H9 (cell line): ENCODE measurements around the gene PLEKHN1. TPM values are rescaled to one million over a fixed set of nuclear protein-coding genes. Genes with fewer than 3 reads are reported as not detected.
"Not testable (repeated sequence)": the region's sequence is repeated elsewhere in the genome, so short reads cannot be mapped to it uniquely, and the experiment has no call there.

Experiments
- DNase-seq: peaks from one replicate; pipeline ENCODE4 v3.0.0-alpha.2; 2017
- H2AFZ ChIP-seq: one replicate; pipeline ENCODE4 v1.6.1; 2013; ENCODE audit warnings: mild to moderate bottlenecking, low read length, control low read depth, moderate library complexity
- H2AK5ac ChIP-seq: 2 replicates; pipeline ENCODE4 v1.6.1; 2013; ENCODE audit warnings: low read length, control low read depth, mixed read lengths; ENCODE audit not compliant: insufficient read length
- H2BK120ac ChIP-seq: one replicate; pipeline ENCODE4 v1.6.1; 2013; ENCODE audit warnings: low read depth, mild to moderate bottlenecking, low read length, control low read depth, inconsistent platforms; ENCODE audit not compliant: poor library complexity, severe bottlenecking
- H2BK12ac ChIP-seq: 2 replicates; pipeline ENCODE4 v1.6.1; 2013; ENCODE audit warnings: low read length, control low read depth, mixed read lengths, low read depth; ENCODE audit not compliant: insufficient read length
- H2BK15ac ChIP-seq: 2 replicates; pipeline ENCODE4 v1.6.1; 2013; ENCODE audit warnings: low read depth, low read length, control low read depth
- H2BK20ac ChIP-seq: one replicate; pipeline ENCODE4 v1.6.1; 2013; ENCODE audit warnings: low read depth, mild to moderate bottlenecking, low read length, control low read depth, inconsistent platforms; ENCODE audit not compliant: poor library complexity, severe bottlenecking
- H2BK5ac ChIP-seq: 2 replicates; pipeline ENCODE4 v1.6.1; 2013; ENCODE audit warnings: low read length, control low read depth, mixed read lengths; ENCODE audit not compliant: insufficient read length
- H3K14ac ChIP-seq: 2 replicates; pipeline ENCODE4 v1.6.1; 2013; ENCODE audit warnings: low read length, control low read depth; ENCODE audit not compliant: insufficient read depth
- H3K18ac ChIP-seq: 2 replicates; pipeline ENCODE4 v1.6.1; 2013; ENCODE audit warnings: low read depth, mild to moderate bottlenecking, mixed read lengths, low read length, control low read depth; ENCODE audit not compliant: insufficient read length
- H3K23ac ChIP-seq: 2 replicates; pipeline ENCODE4 v1.6.1; 2013; ENCODE audit warnings: low read length, control low read depth, mixed read lengths, low read depth; ENCODE audit not compliant: insufficient read length
- H3K23me2 ChIP-seq: 2 replicates; pipeline ENCODE4 v1.6.1; 2013; ENCODE audit warnings: low read depth, mild to moderate bottlenecking, mixed read lengths, low read length, control low read depth; ENCODE audit not compliant: insufficient read length, poor library complexity, severe bottlenecking
- H3K27ac ChIP-seq: 2 replicates; pipeline ENCODE4 v1.5.1; 2013; ENCODE audit warnings: low read length, control low read depth, mixed read lengths, low read depth; ENCODE audit not compliant: insufficient read length
- H3K27me3 ChIP-seq: 2 replicates; pipeline ENCODE4 v1.6.1; 2013; ENCODE audit warnings: low read length, control low read depth, inconsistent platforms; ENCODE audit not compliant: insufficient read depth
- H3K4ac ChIP-seq: 2 replicates; pipeline ENCODE4 v1.6.1; 2013; ENCODE audit warnings: low read depth, mild to moderate bottlenecking, control low read depth, inconsistent platforms, low read length, moderate library complexity
- H3K4me1 ChIP-seq: 2 replicates; pipeline ENCODE4 v1.6.1; 2013; ENCODE audit warnings: low read length, control low read depth, inconsistent platforms; ENCODE audit not compliant: insufficient read depth
- H3K4me2 ChIP-seq: 2 replicates; pipeline ENCODE4 v1.6.1; 2013; ENCODE audit warnings: low read length, control low read depth, mixed read lengths; ENCODE audit not compliant: insufficient read length, insufficient read depth
- H3K56ac ChIP-seq: 2 replicates; pipeline ENCODE4 v1.6.1; 2013; ENCODE audit warnings: low read depth, mild to moderate bottlenecking, mixed read lengths, low read length, control low read depth; ENCODE audit not compliant: insufficient read length
- H3K79me1 ChIP-seq: 2 replicates; pipeline ENCODE4 v1.6.1; 2013; ENCODE audit warnings: low read depth, mild to moderate bottlenecking, moderate library complexity, low read length, control low read depth, inconsistent platforms; ENCODE audit not compliant: insufficient read depth, poor library complexity, severe bottlenecking
- H3K79me2 ChIP-seq: 2 replicates; pipeline ENCODE4 v1.6.1; 2013; ENCODE audit warnings: low read length, control low read depth, inconsistent platforms; ENCODE audit not compliant: insufficient read depth
- H3K9ac ChIP-seq: 2 replicates; pipeline ENCODE4 v1.6.1; 2013; ENCODE audit warnings: low read length, control low read depth, mixed read lengths; ENCODE audit not compliant: insufficient read length; ENCODE audit errors: extremely low read depth
- H3K9me3 ChIP-seq: one replicate; pipeline ENCODE4 v1.6.1; 2013; ENCODE audit warnings: low read depth, low read length, inconsistent platforms; ENCODE audit not compliant: control insufficient read depth
- H3T11ph ChIP-seq: one replicate; pipeline ENCODE4 v1.6.1; 2013; ENCODE audit warnings: mild to moderate bottlenecking, low read length, control low read depth, inconsistent platforms
- H4K20me1 ChIP-seq: one replicate; pipeline ENCODE4 v1.6.1; 2013; ENCODE audit not compliant: control insufficient read depth, insufficient read length, insufficient read depth
- H4K5ac ChIP-seq: 2 replicates; pipeline ENCODE4 v1.6.1; 2013; ENCODE audit warnings: low read depth, mild to moderate bottlenecking, mixed read lengths, low read length, control low read depth; ENCODE audit not compliant: insufficient read length
- H4K8ac ChIP-seq: replicated peaks from 2 replicates; pipeline ENCODE4 v1.6.1; 2013; ENCODE audit warnings: low read length, control low read depth, mixed read lengths, low read depth; ENCODE audit not compliant: insufficient read length
- H4K91ac ChIP-seq: 2 replicates; pipeline ENCODE4 v1.6.1; 2013; ENCODE audit warnings: low read depth, mild to moderate bottlenecking, moderate library complexity, mixed read lengths, low read length, control low read depth; ENCODE audit not compliant: insufficient read length
- H3K27ac Mint-ChIP-seq, 3 experiments: 2 replicates in 2 of 3; 3 replicates in 1 of 3; pipeline ENCODE4 v1.8.0; 2020 to 2021; ENCODE audit warnings: mixed read lengths in 3 of 3, mild to moderate bottlenecking in 1 of 3, moderate library complexity in 1 of 3
- H3K27me3 Mint-ChIP-seq: 2 replicates; pipeline ENCODE4 v1.8.0; 2021; ENCODE audit warnings: low read depth, mild to moderate bottlenecking, moderate library complexity, mixed read lengths
- H3K36me3 Mint-ChIP-seq, 3 experiments: 2 replicates in 2 of 3; 3 replicates in 1 of 3; pipeline ENCODE4 v1.8.0; 2020 to 2021; ENCODE audit warnings: low read depth in 3 of 3, mixed read lengths in 3 of 3; ENCODE audit not compliant: insufficient read depth in 1 of 3
- H3K4me1 Mint-ChIP-seq, 2 experiments: 2 replicates each; pipeline ENCODE4 v1.8.0; 2020; ENCODE audit warnings: mixed read lengths in 2 of 2
- H3K4me3 Mint-ChIP-seq, 2 experiments: 2 replicates in 1 of 2; 3 replicates in 1 of 2; pipeline ENCODE4 v1.8.0; 2020 to 2021; ENCODE audit warnings: mild to moderate bottlenecking in 2 of 2, mixed read lengths in 2 of 2, moderate library complexity in 1 of 2
- H3K9me3 Mint-ChIP-seq, 2 experiments: 2 replicates in 1 of 2; 3 replicates in 1 of 2; pipeline ENCODE4 v1.8.0; 2020; ENCODE audit warnings: mild to moderate bottlenecking in 2 of 2, mixed read lengths in 2 of 2, moderate library complexity in 1 of 2
- CTCF ChIP-seq: fragments of 200-600 bp; sonication (generic); conservative IDR thresholded peaks from 3 replicates; pipeline ENCODE4 v1.8.0; 2021; ENCODE audit warnings: antibody characterized with exemption, mild to moderate bottlenecking
- WGBS: extraction: QIAGEN DNeasy Blood & Tissue Kit; methylation state at CpG from one replicate; pipeline ENCODE4 v1.1.7; 2013; ENCODE audit warnings: missing lambda C conversion rate, low lambda C conversion rate, mixed read lengths; ENCODE audit not compliant: insufficient read length; ENCODE audit errors: extremely low coverage; 5-methylcytosine and 5-hydroxymethylcytosine counted together
- total RNA-seq: library from RNA; stranded (reverse); gene quantifications from 2 replicates; pipeline ENCODE4 v1.2.1, GENCODE V29; 2021

The PLEKHN1 gene
- total RNA-seq, 1 experiment from 2014 or later, result 3.0 TPM

GRCh38 chr1:993379-993995, 27.2 kb downstream of the PLEKHN1 start:
- Mint-ChIP-seq H3K9me3 (peaks cover 19 to 21% of the 10 kb centered on the region in 2 experiments), H3K27me3 (peaks cover 95% of the 10 kb centered on the region), H3K4me3 (no peak overlapping the region), H3K27ac (no peak overlapping the region), H3K4me1 (peaks cover 3 to 11% of the 10 kb centered on the region in 2 experiments), H3K36me3 (peaks cover 0 to 4% (median 3%) of the 10 kb centered on the region in 3 experiments; a peak in 3 of 7 replicates)
- Histone ChIP-seq H3K4me1 (0 out of 2 replicates have a peak, but pooled peaks cover 1% of the 10 kb centered on the region), H3K9me3 (no peaks in the 10 kb centered on the region), H3K23me2 (peaks cover 6% of the 10 kb centered on the region), H3K4ac (no peak overlapping the region), H3K23ac (no peak overlapping the region), H3K79me1 (no peaks in the 10 kb centered on the region), H2BK120ac (no peak overlapping the region), H3K27ac (no peak overlapping the region), H3K18ac (no peak overlapping the region), H4K5ac (no peak overlapping the region), H3K56ac (no peak overlapping the region), H2BK5ac (no peak overlapping the region), H3K27me3 (peaks cover 19% of the 10 kb centered on the region; the same call in 1 of the 2 replicates), H3K4me2 (no peak overlapping the region), H3K14ac (no peak overlapping the region; the same call in 1 of the 2 replicates), H4K8ac (no peak overlapping the region), H4K20me1 (no peaks in the 10 kb centered on the region), H3K79me2 (no peaks in the 10 kb centered on the region), H3T11ph (no peak overlapping the region), H2AFZ (no peak overlapping the region), H2BK20ac (no peak overlapping the region), H2AK5ac (no peak overlapping the region), H3K9ac (no peak overlapping the region), H2BK15ac (no peak overlapping the region), H2BK12ac (no peak overlapping the region), H4K91ac (no peak overlapping the region)
- no peak for DNase-seq
- no peak for TF ChIP-seq CTCF
- WGBS, result no CpG with 5 or more reads among the region's 15 CpGs

- not testable (repeated sequence) for H3K79me1 ChIP-seq, H2BK5ac ChIP-seq, H3K27ac Mint-ChIP-seq, H3K14ac ChIP-seq, H3K4ac ChIP-seq, H2BK12ac ChIP-seq, H3T11ph ChIP-seq, H2BK15ac ChIP-seq, H3K23ac ChIP-seq, H2BK120ac ChIP-seq, H4K91ac ChIP-seq, H3K4me1 ChIP-seq, H2BK20ac ChIP-seq, H2AFZ ChIP-seq, H3K9me3 ChIP-seq, H3K4me3 Mint-ChIP-seq, H3K4me2 ChIP-seq, H3K79me2 ChIP-seq, DNase-seq, H3K9ac ChIP-seq, H3K56ac ChIP-seq, H4K8ac ChIP-seq, H3K18ac ChIP-seq, H2AK5ac ChIP-seq, H3K36me3 Mint-ChIP-seq, H3K27ac ChIP-seq, H4K5ac ChIP-seq, H4K20me1 ChIP-seq
- no CpG with 5 or more reads among the region's 6 CpGs for WGBS
- Histone ChIP-seq H3K23me2 (peaks cover 12% of the 10 kb centered on the region), H3K27me3 (peaks cover 29% of the 10 kb centered on the region; the same call in 1 of the 2 replicates)
- H3K4me1 Mint-ChIP-seq, result peaks cover 3 to 11% of the 10 kb centered on the region in 2 experiments
- peaks cover 12 to 16% of the 10 kb centered on the region in 2 experiments for H3K9me3 Mint-ChIP-seq
- H3K27me3 Mint-ChIP-seq, result peaks cover 91% of the 10 kb centered on the region
Measured at GRCh38 chr1:994546-994945, 28.3 kb downstream of the PLEKHN1 start.
